H1 (cell line): ENCODE measurements around the gene CHST9. TPM values are rescaled to one million over a fixed set of nuclear protein-coding genes. Genes with fewer than 3 reads are reported as not detected.

ENCODE experiments used
- CTCF ChIA-PET: fragments of 300-600 bp; sonication (Branson Sonifier 250); formaldehyde crosslinking; loops from one replicate; lab custom pipeline; 2021; ENCODE audit not compliant: partially characterized antibody; lab: Charles Lee
- POLR2A ChIA-PET: fragments of 300-600 bp; sonication (Branson Sonifier 250); formaldehyde crosslinking; loops from one replicate; lab custom pipeline; 2021; ENCODE audit warnings: inconsistent platforms; ENCODE audit not compliant: partially characterized antibody; lab: Charles Lee
- DNase-seq, 2 experiments: peaks; one replicate each; pipeline versions ENCODE4 v3.0.0 to v3.0.0-alpha.2; 2010 to 2022; ENCODE audit warnings: low spot score in 2 of 2, low read depth in 1 of 2, mixed read lengths in 1 of 2
- FAIRE-seq: peaks from 2 replicates; lab custom pipeline; 2011; peaks lifted over from hg19 to GRCh38; lab: Jason Lieb, UNC
- H2AFZ ChIP-seq: 2 replicates; pipeline ENCODE4 v1.8.1; 2012; ENCODE audit warnings: low read length, inconsistent platforms
- H2AK5ac ChIP-seq: 2 replicates; pipeline ENCODE4 v1.6.1; 2013; ENCODE audit warnings: low read depth, low read length
- H2BK120ac ChIP-seq: replicated peaks from 2 replicates; pipeline ENCODE3; 2013; ENCODE audit warnings: low read depth, low read length, inconsistent platforms
- H2BK12ac ChIP-seq: 2 replicates; pipeline ENCODE4 v1.6.1; 2013; ENCODE audit warnings: low read depth, low read length
- H2BK15ac ChIP-seq: 2 replicates; pipeline ENCODE4 v1.6.1; 2013; ENCODE audit warnings: low read length
- H2BK20ac ChIP-seq: 2 replicates; pipeline ENCODE4 v1.6.1; 2013; ENCODE audit warnings: low read length
- H2BK5ac ChIP-seq: 2 replicates; pipeline ENCODE4 v1.6.1; 2013; ENCODE audit warnings: low read depth, low read length
- H3K14ac ChIP-seq: 2 replicates; pipeline ENCODE4 v1.6.1; 2013; ENCODE audit warnings: inconsistent platforms; ENCODE audit not compliant: insufficient read length
- H3K18ac ChIP-seq: 2 replicates; pipeline ENCODE4 v1.6.1; 2013; ENCODE audit warnings: low read length; ENCODE audit errors: extremely low read depth
- H3K23ac ChIP-seq: 2 replicates; pipeline ENCODE4 v1.6.1; 2013; ENCODE audit warnings: inconsistent platforms; ENCODE audit not compliant: insufficient read length
- H3K23me2 ChIP-seq: 2 replicates; pipeline ENCODE4 v1.6.1; 2013; ENCODE audit warnings: low read depth, low read length
- H3K27ac ChIP-seq: 2 replicates; pipeline ENCODE4 v1.6.1; 2011; ENCODE audit warnings: low read depth, low read length, inconsistent platforms
- H3K27me3 ChIP-seq, 4 experiments: replicated peaks in 1 of 4; 1 replicate in 1 of 4; 2 replicates in 3 of 4; pipeline versions ENCODE4 v1.6.1 to v1.8.1; 2011 to 2013; ENCODE audit warnings: low read length in 3 of 4, mild to moderate bottlenecking in 3 of 4, inconsistent platforms in 2 of 4, mixed read lengths in 2 of 4, moderate library complexity in 1 of 4; ENCODE audit not compliant: control insufficient read depth in 3 of 4, insufficient read depth in 3 of 4; ENCODE audit errors: extremely low read depth in 1 of 4
- H3K36me3 ChIP-seq, 4 experiments: 2 replicates each; pipeline versions ENCODE4 v1.6.1 to v1.8.1; 2011 to 2013; ENCODE audit warnings: mild to moderate bottlenecking in 4 of 4, low read length in 3 of 4, moderate library complexity in 2 of 4, control low read depth in 1 of 4, inconsistent platforms in 1 of 4; ENCODE audit not compliant: insufficient read depth in 4 of 4, control insufficient read depth in 2 of 4
- H3K4ac ChIP-seq: replicated peaks from 2 replicates; pipeline ENCODE3; 2013; ENCODE audit warnings: low read length, low read depth, mixed read lengths, inconsistent platforms; ENCODE audit not compliant: insufficient read length
- H3K4me1 ChIP-seq, 4 experiments: replicated peaks in 1 of 4; 1 replicate in 1 of 4; 2 replicates in 3 of 4; pipeline versions ENCODE4 v1.6.1 to v1.8.1; 2011 to 2013; ENCODE audit warnings: low read length in 3 of 4, inconsistent platforms in 2 of 4, mixed read lengths in 1 of 4; ENCODE audit not compliant: insufficient read depth in 4 of 4, control insufficient read depth in 3 of 4
- H3K4me2 ChIP-seq, 2 experiments: 2 replicates each; pipeline versions ENCODE4 v1.6.1 to v1.8.1; 2011 to 2013; ENCODE audit warnings: low read depth in 2 of 2, low read length in 2 of 2, control low read depth in 1 of 2, inconsistent platforms in 1 of 2, mild to moderate bottlenecking in 1 of 2; ENCODE audit not compliant: insufficient read depth in 1 of 2
- H3K4me3 ChIP-seq, 4 experiments: fragments of 200-600, 300-600 bp in 1 of 4; sonication (generic), shearing (Covaris generic), sonication (Bioruptor Twin) in 1 of 4; 2 replicates each; pipeline versions ENCODE4 v1.5.1 to v1.8.1; 2011 to 2016; ENCODE audit warnings: low read length in 4 of 4, low read depth in 3 of 4, control low read depth in 2 of 4, inconsistent platforms in 2 of 4, mild to moderate bottlenecking in 2 of 4, mixed read lengths in 1 of 4, moderate library complexity in 1 of 4; ENCODE audit not compliant: insufficient read depth in 2 of 4; ENCODE audit errors: extremely low read depth in 1 of 4
- H3K56ac ChIP-seq: replicated peaks from 2 replicates; pipeline ENCODE3; 2013; ENCODE audit warnings: low read depth, mild to moderate bottlenecking, mixed read lengths, low read length, inconsistent platforms; ENCODE audit not compliant: insufficient read length
- H3K79me1 ChIP-seq: 2 replicates; pipeline ENCODE4 v1.6.1; 2013; ENCODE audit warnings: low read depth, low read length, control low read depth
- H3K79me2 ChIP-seq, 2 experiments: 2 replicates each; pipeline versions ENCODE4 v1.6.1 to v1.8.1; 2012 to 2013; ENCODE audit warnings: low read length in 2 of 2, mild to moderate bottlenecking in 2 of 2, inconsistent platforms in 1 of 2; ENCODE audit not compliant: insufficient read depth in 2 of 2, control insufficient read depth in 1 of 2
- H3K9ac ChIP-seq, 4 experiments: replicated peaks in 1 of 4; 1 replicate in 1 of 4; 2 replicates in 3 of 4; pipeline versions ENCODE4 v1.6.1 to v1.8.1; 2011 to 2013; ENCODE audit warnings: low read depth in 3 of 4, low read length in 3 of 4, control low read depth in 2 of 4, mild to moderate bottlenecking in 2 of 4, moderate library complexity in 2 of 4, inconsistent platforms in 1 of 4; ENCODE audit errors: extremely low read depth in 1 of 4
- H3K9me3 ChIP-seq, 2 experiments: 2 replicates each; pipeline versions ENCODE4 v1.6.1 to v1.8.1; 2012 to 2013; ENCODE audit warnings: mild to moderate bottlenecking in 2 of 2, moderate library complexity in 2 of 2, control low read depth in 1 of 2, inconsistent platforms in 1 of 2, low read depth in 1 of 2, low read length in 1 of 2, mixed read lengths in 1 of 2; ENCODE audit not compliant: insufficient read depth in 2 of 2
- H4K20me1 ChIP-seq, 2 experiments: replicated peaks in 1 of 2; 2 replicates each; pipeline versions ENCODE3 to v1.8.1; 2011 to 2013; ENCODE audit warnings: inconsistent platforms in 2 of 2, low read length in 2 of 2, mild to moderate bottlenecking in 1 of 2; ENCODE audit not compliant: insufficient read depth in 2 of 2, control insufficient read depth in 1 of 2
- H4K5ac ChIP-seq: 2 replicates; pipeline ENCODE4 v1.6.1; 2013; ENCODE audit warnings: low read length, low read depth, mixed read lengths, inconsistent platforms; ENCODE audit not compliant: insufficient read length
- H4K8ac ChIP-seq: 2 replicates; pipeline ENCODE4 v1.8.0; 2013; ENCODE audit warnings: mild to moderate bottlenecking, moderate library complexity, low read length, inconsistent platforms; ENCODE audit not compliant: insufficient read depth; ENCODE audit errors: extremely low read depth
- H4K91ac ChIP-seq: replicated peaks from 2 replicates; pipeline ENCODE3; 2013; ENCODE audit warnings: low read length, mixed read lengths, inconsistent platforms; ENCODE audit not compliant: insufficient read length
- CEBPB ChIP-seq: IDR thresholded peaks from 2 replicates; pipeline ENCODE4 v1.6.1; 2012; ENCODE audit warnings: low read depth, low read length
- CHD2 ChIP-seq: IDR thresholded peaks from 2 replicates; pipeline ENCODE4 v1.6.1; 2012; ENCODE audit warnings: low read length, improper control_type of control experiment
- JUN ChIP-seq: IDR thresholded peaks from 2 replicates; pipeline ENCODE4 v1.6.1; 2011; ENCODE audit warnings: low read depth, mild to moderate bottlenecking, improper control_type of control experiment, low read length
- NRF1 ChIP-seq: IDR thresholded peaks from 2 replicates; pipeline ENCODE4 v1.6.1; 2011; ENCODE audit warnings: mild to moderate bottlenecking, low read depth, low read length, improper control_type of control experiment
- PHF8 ChIP-seq: fragments of 200-600 bp; sonication (generic); conservative IDR thresholded peaks from 2 replicates; pipeline ENCODE4 v1.7.1; 2012; ENCODE audit warnings: low read depth, mild to moderate bottlenecking, inconsistent platforms, low read length, moderate library complexity
- POLR2A ChIP-seq, 2 experiments: IDR thresholded peaks; 1 replicate in 1 of 2; 2 replicates in 1 of 2; pipeline ENCODE4 v1.6.1; 2011; ENCODE audit warnings: low read depth in 2 of 2, low read length in 2 of 2, mild to moderate bottlenecking in 2 of 2; ENCODE audit errors: control extremely low read depth in 1 of 2
- POLR2AphosphoS5 ChIP-seq: IDR thresholded peaks from 2 replicates; pipeline ENCODE4 v1.6.1; 2011; ENCODE audit warnings: low read depth, low read length
- RFX5 ChIP-seq: IDR thresholded peaks from 2 replicates; pipeline ENCODE4 v1.6.1; 2011; ENCODE audit warnings: low read depth, low read length, improper control_type of control experiment, borderline replicate concordance
- RXRA ChIP-seq: IDR thresholded peaks from 2 replicates; pipeline ENCODE4 v1.6.1; 2011; ENCODE audit warnings: low read depth, mild to moderate bottlenecking, low read length, moderate library complexity; ENCODE audit not compliant: insufficient read depth
- SP1 ChIP-seq: IDR thresholded peaks from 2 replicates; pipeline ENCODE4 v1.6.1; 2011; ENCODE audit warnings: low read depth, low read length
- TAF7 ChIP-seq: optimal IDR thresholded peaks from 2 replicates; pipeline ENCODE3; 2011; ENCODE audit warnings: low read depth, mild to moderate bottlenecking, inconsistent platforms, low read length, moderate library complexity, borderline replicate concordance
- TBP ChIP-seq: IDR thresholded peaks from 2 replicates; pipeline ENCODE4 v1.6.1; 2011; ENCODE audit warnings: low read depth, low read length, improper control_type of control experiment
- USF2 ChIP-seq: IDR thresholded peaks from 2 replicates; pipeline ENCODE4 v1.6.1; 2011; ENCODE audit warnings: low read length, improper control_type of control experiment
- WGBS, 2 experiments: shearing (Covaris generic) in 1 of 2; methylation state at CpG; one replicate each; pipeline versions ENCODE4 v1.1.6 to v1.1.7; 2013 to 2015; ENCODE audit warnings: low lambda C conversion rate in 2 of 2, mixed read lengths in 2 of 2, inconsistent platforms in 1 of 2, low coverage in 1 of 2, missing lambda C conversion rate in 1 of 2; ENCODE audit not compliant: insufficient replicate concordance in 2 of 2, insufficient coverage in 1 of 2, insufficient read length in 1 of 2; ENCODE audit errors: extremely low coverage in 1 of 2, missing lambda C conversion rate in 1 of 2; 5-methylcytosine and 5-hydroxymethylcytosine counted together
- polyA plus RNA-seq, 7 experiments: library from polyadenylated mRNA; depleted of rRNA in 3 of 7; stranded (reverse) in 5 of 7; unstranded in 2 of 7; fragments of >200 nt in 5 of 7; fragments of 200-250 nt in 2 of 7; gene quantifications; 1 replicate in 5 of 7; 2 replicates in 1 of 7; 4 replicates in 1 of 7; pipeline versions ENCODE4 v1.2.1 to v1.2.3, GENCODE V29; 2011 to 2013; ENCODE audit warnings: missing spikeins in 2 of 7, mixed read lengths in 2 of 7
- total RNA-seq: library from RNA; stranded (reverse); fragmentation: NEBNext Ultra II Directional; extraction: Animal tissue kit (Norgen Biotek cat#: 25700); gene quantifications from 2 replicates; pipeline ENCODE4 v1.2.1, GENCODE V29; 2021

CHST9 gene
- total and polyA plus RNA-seq, 2 of the 8 experiments (the other 6 are each of a cell fraction or from before 2014, with no cell fraction given): 3.2 to 24.3 TPM

- CTCF ChIA-PET: interaction anchor here (0.6 to 1.2 kb wide), 3 partner anchors 11 to 31 kb away, joined by 3 read pairs; no protein-coding TSS in a partner anchor
- Histone ChIP-seq H2BK12ac (no peak overlapping the region), H2AK5ac (no peak overlapping the region), H2BK5ac (no peak overlapping the region), H3K23ac (no peak overlapping the region), H3K56ac (no peak overlapping the region), H4K5ac (no peak overlapping the region), H3K4me3 (no peak overlapping the region), H3K27ac (no peak overlapping the region), H3K9ac (no peak overlapping the region), H2BK120ac (no peak overlapping the region), H3K36me3 (no peaks in the 10 kb centered on the region), H4K20me1 (no peaks in the 10 kb centered on the region), H2AFZ (no peak overlapping the region), H3K4ac (no peak overlapping the region), H4K8ac (no peak overlapping the region), H3K23me2 (no peaks in the 10 kb centered on the region), H3K4me1 (peaks cover 4 to 6% (median 5%) of the 10 kb centered on the region in 4 experiments; a peak in 3 of 7 replicates), H3K79me1 (no peaks in the 10 kb centered on the region), H2BK20ac (no peak overlapping the region), H3K14ac (no peak overlapping the region), H3K27me3 (no peaks in the 10 kb centered on the region), H3K18ac (no peak overlapping the region), H4K91ac (no peak overlapping the region), H3K79me2 (no peaks in the 10 kb centered on the region), H3K9me3 (peaks cover 0 to 11% of the 10 kb centered on the region in 2 experiments; a peak in 2 of 4 replicates), H2BK15ac (no peak overlapping the region), H3K4me2 (no peak overlapping the region)
- no peak for FAIRE-seq
- POLR2A ChIA-PET: no interaction called here
- no peak for DNase-seq
- 93% methylated on average over 1 of the region's 1 CpG; no CpG with 5 or more reads in 1 of the 2 experiments for WGBS, 2 experiments
- TF ChIP-seq CHD2 (no peak), JUN (no peak), NRF1 (no peak), POLR2A (IDR thresholded peaks at IDR 0.05; ENCODE audit: control extremely low read depth in 1 of 2, low read depth in 2 of 2, low read length in 2 of 2) (no peak), TAF7 (no peak), TBP (no peak), PHF8 (no peak), USF2 (no peak), SP1 (no peak), POLR2AphosphoS5 (no peak), RFX5 (no peak), RXRA (no peak), CEBPB (no peak)
These were observed 258.9 kb downstream of the CHST9 start for GRCh38 chr18:26926066-26926675.
